ENCODE measurements around the gene PLK2.
A peak's percentile ranks its signal among the peaks of the same experiment; 100 is the strongest.

PLK2 gene

DNA sequence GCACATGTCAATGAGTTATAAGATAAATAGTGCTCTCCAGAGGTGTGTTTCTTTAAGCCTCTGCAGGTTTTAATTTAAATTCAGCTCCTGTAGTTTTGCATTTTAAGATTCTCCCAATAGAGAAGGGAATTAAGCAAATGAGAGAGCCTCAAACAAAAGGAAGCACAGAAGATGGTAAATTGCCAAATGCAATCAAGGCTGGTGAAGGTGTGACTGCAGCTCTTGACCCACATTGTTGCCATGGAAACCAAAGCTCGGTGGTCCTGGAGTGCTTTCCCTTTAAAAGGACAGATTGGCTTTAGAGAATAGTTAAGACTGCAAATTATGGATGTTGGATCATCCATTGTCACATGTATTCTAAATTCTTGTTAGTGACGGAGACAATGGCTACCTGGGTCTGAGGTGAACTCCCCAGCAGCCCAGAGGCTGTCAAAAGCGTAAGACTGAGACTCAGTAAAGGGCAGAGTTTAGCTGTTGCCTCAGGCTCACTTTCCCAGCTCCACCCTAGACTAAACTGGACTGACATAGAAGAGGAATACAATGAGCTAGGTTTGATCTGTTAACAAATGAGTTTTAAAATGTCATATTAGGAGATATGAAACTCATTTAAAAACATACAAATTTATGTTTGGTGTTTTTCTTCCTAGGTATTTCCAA lies 43.6 kb upstream of the PLK2 start:
- Histone ChIP-seq H3K36me3 (ENCODE audit: low read depth) (no peaks in the 10 kb centered on the region), H3K27ac (ENCODE audit: poor library complexity, severe bottlenecking) (no peak overlapping the region), H3K4me1 (ENCODE audit: insufficient read depth, poor library complexity, severe bottlenecking) (no peaks in the 10 kb centered on the region), H3K4me3 (ENCODE audit: severe bottlenecking) (no peak overlapping the region), H3K9me3 (ENCODE audit: severe bottlenecking) (no peaks in the 10 kb centered on the region), H3K27me3 (ENCODE audit: insufficient read depth, poor library complexity, severe bottlenecking) (peaks cover 50% of the 10 kb centered on the region)
- TF ChIP-seq CTCF (IDR thresholded peaks at IDR 0.05; ENCODE audit: poor library complexity, severe bottlenecking) = no peak
- ATAC-seq (ENCODE audit: low read depth) (no peak), DNase-seq (ENCODE audit: low spot score) (no peak)

DNA sequence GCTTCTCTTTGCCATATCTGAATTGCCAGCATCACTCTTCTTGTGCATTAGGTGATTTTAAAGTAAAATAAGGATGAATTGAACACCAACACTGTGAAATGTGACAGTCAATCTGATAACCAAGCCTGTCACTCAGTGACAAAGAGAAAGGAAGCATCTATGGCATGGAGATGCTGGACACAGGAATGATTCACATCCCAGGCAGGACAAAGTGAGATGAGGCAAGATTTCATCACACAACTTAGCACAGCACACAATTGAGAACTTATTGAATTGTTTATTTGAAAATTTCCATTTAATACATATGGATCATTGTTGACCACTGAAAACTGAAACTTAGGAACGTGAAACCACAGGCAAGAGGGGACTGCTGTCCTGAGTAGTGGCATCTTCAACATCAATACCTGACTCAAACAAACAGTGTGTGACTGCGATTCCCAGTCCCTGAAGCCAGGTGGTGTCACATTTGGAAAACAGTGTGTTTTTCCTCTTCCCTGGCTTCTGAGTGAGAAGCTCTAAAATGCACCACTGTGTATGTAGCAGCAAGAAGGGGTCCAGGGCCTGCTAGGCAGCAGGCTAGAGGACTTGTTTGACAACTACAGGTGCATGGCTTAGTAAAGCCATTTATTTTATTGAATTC lies 42.0 kb upstream of the PLK2 start:
- H3K27me3 ChIP-seq (ENCODE audit: insufficient read depth, poor library complexity, severe bottlenecking) = peaks cover 33% of the 10 kb centered on the region
- ATAC-seq (ENCODE audit: low read depth) = no peak
- no peak overlapping the region for H3K4me3 ChIP-seq (ENCODE audit: severe bottlenecking)
- TF ChIP-seq CTCF (IDR thresholded peaks at IDR 0.05; ENCODE audit: poor library complexity, severe bottlenecking) = no peak
- H3K27ac ChIP-seq (ENCODE audit: poor library complexity, severe bottlenecking) = no peak overlapping the region
- DNase-seq (ENCODE audit: low spot score) = no peak
- no peaks in the 10 kb centered on the region for H3K4me1 ChIP-seq (ENCODE audit: insufficient read depth, poor library complexity, severe bottlenecking)
- H3K36me3 ChIP-seq (ENCODE audit: low read depth) = no peaks in the 10 kb centered on the region
- H3K9me3 ChIP-seq (ENCODE audit: severe bottlenecking) = no peaks in the 10 kb centered on the region

DNA sequence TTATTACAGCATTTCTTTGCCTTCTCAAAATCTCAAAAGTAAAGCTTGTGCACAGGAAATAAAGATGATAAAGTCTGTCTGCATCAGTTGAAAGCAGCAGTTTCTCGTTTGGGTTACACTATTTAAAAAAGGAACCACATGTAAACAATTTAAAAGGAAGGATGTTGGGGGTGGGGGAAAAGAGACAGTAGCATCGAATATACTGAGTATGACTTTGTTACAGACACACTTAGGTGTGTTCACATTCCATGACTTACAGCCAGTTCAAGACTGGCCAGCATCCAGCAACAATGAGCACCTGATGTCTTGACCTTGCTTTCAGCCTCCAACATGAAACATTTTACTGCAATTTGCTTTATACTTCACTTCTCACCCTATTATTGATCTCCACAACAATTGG lies 40.1 kb upstream of the PLK2 start:
- H3K36me3 ChIP-seq (ENCODE audit: low read depth) = no peaks in the 10 kb centered on the region
- no peak for TF ChIP-seq CTCF (IDR thresholded peaks at IDR 0.05; ENCODE audit: poor library complexity, severe bottlenecking)
- H3K4me3 ChIP-seq (ENCODE audit: severe bottlenecking) = no peak overlapping the region
- no peaks in the 10 kb centered on the region for H3K9me3 ChIP-seq (ENCODE audit: severe bottlenecking)
- peaks cover 19% of the 10 kb centered on the region for H3K27me3 ChIP-seq (ENCODE audit: insufficient read depth, poor library complexity, severe bottlenecking)
- ATAC-seq (ENCODE audit: low read depth) (no peak), DNase-seq (ENCODE audit: low spot score) (no peak)
- no peak overlapping the region for H3K27ac ChIP-seq (ENCODE audit: poor library complexity, severe bottlenecking)
- H3K4me1 ChIP-seq (ENCODE audit: insufficient read depth, poor library complexity, severe bottlenecking) = no peaks in the 10 kb centered on the region

DNA sequence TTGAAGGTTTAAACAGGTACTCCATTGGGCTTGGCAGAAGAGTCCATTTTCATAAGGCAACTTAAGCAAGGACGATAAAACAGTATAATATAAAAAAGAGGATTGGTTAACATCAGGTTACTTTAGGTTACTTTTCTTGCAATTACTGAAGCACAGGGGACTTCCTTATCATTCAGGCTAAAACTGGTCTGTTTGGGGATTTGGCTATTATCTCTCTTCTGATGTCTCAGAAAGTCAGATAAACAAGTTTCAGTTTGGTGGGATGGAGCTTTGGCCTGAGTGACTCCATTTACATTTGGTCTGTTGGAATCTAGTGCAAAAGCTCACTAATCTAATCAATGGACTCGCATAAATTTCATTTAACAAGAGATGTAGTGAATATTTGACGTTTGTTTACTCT lies 39.3 kb upstream of the PLK2 start:
- no peak for DNase-seq (ENCODE audit: low spot score)
- Histone ChIP-seq H3K4me3 (ENCODE audit: severe bottlenecking) (no peak overlapping the region), H3K36me3 (ENCODE audit: low read depth) (no peaks in the 10 kb centered on the region), H3K9me3 (ENCODE audit: severe bottlenecking) (no peaks in the 10 kb centered on the region), H3K27ac (ENCODE audit: poor library complexity, severe bottlenecking) (no peak overlapping the region), H3K27me3 (ENCODE audit: insufficient read depth, poor library complexity, severe bottlenecking) (peaks cover 16% of the 10 kb centered on the region), H3K4me1 (ENCODE audit: insufficient read depth, poor library complexity, severe bottlenecking) (no peaks in the 10 kb centered on the region)
- ATAC-seq (ENCODE audit: low read depth) = no peak
- no peak for TF ChIP-seq CTCF (IDR thresholded peaks at IDR 0.05; ENCODE audit: poor library complexity, severe bottlenecking)

GRCh38 chr5:58498340-58498942 lies 38.6 kb upstream of the PLK2 start:
- Histone ChIP-seq H3K4me3 (ENCODE audit: severe bottlenecking) (no peak overlapping the region), H3K9me3 (ENCODE audit: severe bottlenecking) (no peaks in the 10 kb centered on the region), H3K36me3 (ENCODE audit: low read depth) (no peaks in the 10 kb centered on the region), H3K27me3 (ENCODE audit: insufficient read depth, poor library complexity, severe bottlenecking) (peaks cover 11% of the 10 kb centered on the region), H3K4me1 (ENCODE audit: insufficient read depth, poor library complexity, severe bottlenecking) (no peaks in the 10 kb centered on the region), H3K27ac (ENCODE audit: poor library complexity, severe bottlenecking) (no peak overlapping the region)
- peak; percentile 91 for TF ChIP-seq CTCF (IDR thresholded peaks at IDR 0.05; ENCODE audit: poor library complexity, severe bottlenecking)
- peak; percentile 55 for ATAC-seq (ENCODE audit: low read depth)
- no peak for DNase-seq (ENCODE audit: low spot score)
